ENCODE measurements around the gene CDC45. TPM values are rescaled to one million over a fixed set of nuclear protein-coding genes. Genes with fewer than 3 reads are reported as not detected.

The CDC45 gene
- total RNA-seq, 2 experiments from 2014 or later, result 109 to 111 TPM

DNA sequence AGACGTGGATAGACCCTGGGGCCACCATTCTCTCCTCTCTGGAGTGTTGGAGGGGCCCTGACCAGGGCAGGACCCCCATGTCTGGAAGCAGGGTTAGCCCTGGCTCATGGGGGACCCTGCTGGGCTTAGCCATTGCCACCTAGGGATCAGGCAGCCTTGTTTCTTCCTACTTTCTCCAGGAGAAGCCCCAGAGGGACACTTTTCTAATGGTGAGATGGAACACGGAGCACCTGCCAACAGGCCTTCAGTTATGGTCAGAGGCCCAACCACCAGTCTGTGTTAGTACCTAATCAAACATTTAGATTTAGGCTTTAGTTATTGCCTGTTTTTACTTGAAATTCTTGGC is 30.3 kb upstream of the CDC45 start:
- Mint-ChIP-seq H3K36me3 (ENCODE audit: low read depth) (peaks cover 44% of the 10 kb centered on the region), H3K27ac (peak overlapping the region; percentile 77), H3K4me1 (ENCODE audit: low read depth) (peaks cover 34% of the 10 kb centered on the region), H3K9me3 (no peaks in the 10 kb centered on the region), H3K27me3 (no peaks in the 10 kb centered on the region), H3K4me3 (no peak overlapping the region)
- CTCF ChIA-PET, result no interaction called here
- TF ChIP-seq, protein P1, sequence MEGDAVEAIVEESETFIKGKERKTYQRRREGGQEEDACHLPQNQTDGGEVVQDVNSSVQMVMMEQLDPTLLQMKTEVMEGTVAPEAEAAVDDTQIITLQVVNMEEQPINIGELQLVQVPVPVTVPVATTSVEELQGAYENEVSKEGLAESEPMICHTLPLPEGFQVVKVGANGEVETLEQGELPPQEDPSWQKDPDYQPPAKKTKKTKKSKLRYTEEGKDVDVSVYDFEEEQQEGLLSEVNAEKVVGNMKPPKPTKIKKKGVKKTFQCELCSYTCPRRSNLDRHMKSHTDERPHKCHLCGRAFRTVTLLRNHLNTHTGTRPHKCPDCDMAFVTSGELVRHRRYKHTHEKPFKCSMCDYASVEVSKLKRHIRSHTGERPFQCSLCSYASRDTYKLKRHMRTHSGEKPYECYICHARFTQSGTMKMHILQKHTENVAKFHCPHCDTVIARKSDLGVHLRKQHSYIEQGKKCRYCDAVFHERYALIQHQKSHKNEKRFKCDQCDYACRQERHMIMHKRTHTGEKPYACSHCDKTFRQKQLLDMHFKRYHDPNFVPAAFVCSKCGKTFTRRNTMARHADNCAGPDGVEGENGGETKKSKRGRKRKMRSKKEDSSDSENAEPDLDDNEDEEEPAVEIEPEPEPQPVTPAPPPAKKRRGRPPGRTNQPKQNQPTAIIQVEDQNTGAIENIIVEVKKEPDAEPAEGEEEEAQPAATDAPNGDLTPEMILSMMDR (IDR thresholded peaks at IDR 0.05), result no peak
- intact Hi-C loops (cut with micrococcal nuclease), result no loop called here
- ATAC-seq, result no peak
- DNase-seq, result no peak
- POLR2A ChIA-PET, result interaction anchor here (8.9 kb wide), 1 partner anchor 16 kb away, joined by 109 read pairs; the partner anchor contains the start of genes HIRA and MRPL40

DNA sequence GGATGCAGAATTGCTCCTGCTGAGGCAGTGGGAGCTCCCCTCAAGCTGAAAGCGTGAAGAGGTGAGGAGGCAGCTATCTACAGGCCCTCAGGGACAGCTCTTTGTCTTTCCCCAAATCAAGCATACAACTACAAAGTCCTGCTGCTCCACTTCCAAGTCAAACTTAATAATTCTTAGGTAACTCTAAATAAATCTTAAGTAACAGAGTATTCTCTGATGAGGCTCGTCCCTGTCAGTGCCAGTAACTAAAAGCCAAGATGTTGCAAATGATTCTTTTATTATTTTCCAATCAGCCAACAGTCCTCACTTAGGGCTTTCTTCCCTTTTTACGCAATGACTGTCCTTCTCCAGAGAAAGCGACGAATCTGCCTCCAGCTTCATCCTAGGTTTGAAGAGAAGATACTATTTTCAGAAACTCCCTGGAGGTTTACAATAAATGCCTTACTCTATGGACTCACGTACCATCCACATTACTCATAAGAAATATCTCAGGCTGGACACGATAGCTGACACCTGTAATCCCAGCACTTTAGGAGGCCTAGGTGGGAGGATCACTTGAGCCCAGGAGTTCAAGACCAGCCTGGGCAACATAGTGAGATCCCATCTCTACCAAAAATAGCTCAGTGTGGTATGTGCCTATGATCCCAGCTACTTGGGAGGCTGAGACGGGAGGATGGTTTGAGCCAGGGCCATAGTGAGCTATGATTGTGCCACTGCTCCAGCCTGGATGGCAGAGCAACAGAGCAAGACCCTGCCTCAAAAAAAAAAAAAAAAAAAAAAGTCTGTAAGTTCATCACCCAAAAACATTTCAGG is 29.2 kb upstream of the CDC45 start:
- intact Hi-C loops (cut with micrococcal nuclease), result no loop called here

DNA sequence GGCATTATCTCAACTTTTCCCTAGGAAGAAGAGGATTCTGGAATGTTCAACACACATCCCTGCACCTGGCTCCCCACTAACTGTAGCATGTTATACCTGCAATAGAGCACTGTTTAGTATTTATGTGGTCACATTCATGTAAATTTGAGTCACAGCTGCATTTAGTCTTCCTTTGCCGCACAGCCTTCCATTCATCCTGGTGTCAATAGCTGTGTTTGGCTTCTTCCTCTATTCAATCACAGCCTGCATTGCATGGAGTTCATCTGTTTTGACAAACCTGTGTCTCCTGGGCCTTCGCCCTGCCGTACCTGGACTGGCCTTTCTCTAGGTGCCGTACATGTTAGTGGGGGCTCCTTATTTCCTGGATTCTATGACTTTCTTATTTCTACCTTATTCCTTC is 28.1 kb upstream of the CDC45 start:
- no peak for ATAC-seq

More for the DNA sequence above, 29.2 kb upstream of the CDC45 start:
- TF ChIP-seq, protein P1 (IDR thresholded peaks at IDR 0.05), result no peak
- Mint-ChIP-seq H3K9me3 (no peaks in the 10 kb centered on the region), H3K4me3 (no peak overlapping the region), H3K4me1 (ENCODE audit: low read depth) (peaks cover 24% of the 10 kb centered on the region), H3K27ac (peak overlapping the region; percentile 53), H3K27me3 (no peaks in the 10 kb centered on the region), H3K36me3 (ENCODE audit: low read depth) (peaks cover 52% of the 10 kb centered on the region)
- ChIA-PET POLR2A (interaction anchor here (1.3 to 8.9 kb wide), 2 partner anchors 14 to 17 kb away, joined by 4 to 109 read pairs; partner anchors contain the start of genes HIRA and MRPL40), CTCF (interaction anchor here (1.3 to 1.5 kb wide), 2 partner anchors 12 to 306 kb away, joined by 4 read pairs; partner anchors contain the start of gene ESS2)
- DNase-seq (no peak), ATAC-seq (no peak)

DNA sequence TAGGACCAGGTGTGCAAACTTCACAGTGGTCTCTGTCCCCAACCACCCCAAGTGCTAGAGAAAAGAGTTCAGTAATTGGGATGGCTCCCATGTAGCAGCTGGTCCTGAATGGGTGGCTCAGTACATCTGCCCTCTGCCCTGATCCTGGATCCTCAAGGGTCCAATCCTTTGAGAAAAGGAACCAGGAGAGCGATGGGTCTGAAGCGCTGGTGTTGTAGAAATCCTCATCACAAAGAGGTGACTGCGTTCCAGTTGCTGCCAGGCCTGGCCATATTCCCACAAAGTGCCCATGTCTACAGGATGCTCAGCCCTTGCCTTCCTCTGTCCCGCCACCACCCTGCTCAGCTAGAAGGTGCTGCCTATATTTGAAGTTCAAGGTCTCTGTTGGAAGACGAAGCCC is 26.0 kb upstream of the CDC45 start:
- DNase-seq, result no peak
- TF ChIP-seq, protein P1 (IDR thresholded peaks at IDR 0.05), result no peak
- H3K4me1 Mint-ChIP-seq (ENCODE audit: low read depth), result peaks cover 9% of the 10 kb centered on the region
- peak overlapping the region; percentile 54 for H3K27ac Mint-ChIP-seq
- ChIA-PET POLR2A (interaction anchor here (0.8 kb wide), 1 partner anchor 14 kb away, joined by 3 read pairs; no protein-coding TSS in a partner anchor), CTCF (interaction anchor here (1.2 kb wide), 1 partner anchor 176 kb away, joined by 3 read pairs; no protein-coding TSS in a partner anchor)
- intact Hi-C loops (cut with micrococcal nuclease), result no loop called here
- no peaks in the 10 kb centered on the region for H3K27me3 Mint-ChIP-seq
- H3K4me3 Mint-ChIP-seq, result no peak overlapping the region
- no peak for ATAC-seq
- no peaks in the 10 kb centered on the region for H3K9me3 Mint-ChIP-seq
- H3K36me3 Mint-ChIP-seq (ENCODE audit: low read depth), result peaks cover 57% of the 10 kb centered on the region

More for the DNA sequence above, 28.1 kb upstream of the CDC45 start:
- Mint-ChIP-seq H3K36me3 (ENCODE audit: low read depth) (peaks cover 57% of the 10 kb centered on the region), H3K9me3 (no peaks in the 10 kb centered on the region), H3K27me3 (no peaks in the 10 kb centered on the region), H3K4me1 (ENCODE audit: low read depth) (peaks cover 19% of the 10 kb centered on the region), H3K4me3 (no peak overlapping the region), H3K27ac (peak overlapping the region; percentile 16)
- no peak for DNase-seq
- TF ChIP-seq, protein P1 (IDR thresholded peaks at IDR 0.05), result no peak
- POLR2A ChIA-PET, result interaction anchor here (1.2 to 8.9 kb wide), 3 partner anchors 13 to 20 kb away, joined by 3 to 109 read pairs (median 4); partner anchors contain the start of genes HIRA and MRPL40
- CTCF ChIA-PET, result interaction anchor here (1.3 to 1.5 kb wide), 2 partner anchors 11 to 307 kb away, joined by 4 read pairs; partner anchors contain the start of gene ESS2
- intact Hi-C loops (cut with micrococcal nuclease), result no loop called here

DNA sequence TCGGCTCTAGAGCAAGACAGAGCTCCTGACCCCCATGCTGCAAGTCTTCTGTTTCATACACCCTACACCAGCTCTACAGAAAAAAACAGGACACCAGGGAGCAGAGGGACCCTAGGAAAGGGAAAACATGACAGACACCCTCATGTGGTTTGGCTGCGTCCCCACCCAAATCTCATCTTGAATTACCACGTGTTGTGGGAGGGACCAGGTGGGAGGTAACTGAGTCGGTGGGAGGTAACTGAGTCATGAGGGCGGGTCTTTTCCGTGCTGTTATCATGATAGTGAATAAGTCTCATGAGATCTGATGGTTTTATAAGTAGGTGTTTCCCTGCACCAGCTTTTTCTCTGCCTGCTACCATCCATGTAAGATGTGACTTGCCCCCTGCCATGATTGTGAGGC is 25.6 kb upstream of the CDC45 start:
- DNase-seq (no peak), ATAC-seq (no peak)
- Mint-ChIP-seq H3K27me3 (no peaks in the 10 kb centered on the region), H3K36me3 (ENCODE audit: low read depth) (peaks cover 57% of the 10 kb centered on the region), H3K27ac (peak overlapping the region; percentile 54), H3K4me3 (no peak overlapping the region), H3K4me1 (ENCODE audit: low read depth) (peaks cover 6% of the 10 kb centered on the region), H3K9me3 (no peaks in the 10 kb centered on the region)
- TF ChIP-seq, protein P1 (IDR thresholded peaks at IDR 0.05), result no peak
- ChIA-PET CTCF (no interaction called here), POLR2A (interaction anchor here (0.8 kb wide), 1 partner anchor 14 kb away, joined by 3 read pairs; no protein-coding TSS in a partner anchor)
- intact Hi-C loops (cut with micrococcal nuclease), result no loop called here
